SK-N-SH treated with all-trans-retinoic acid at 6 μM for 48 hours (cell line): ENCODE measurements around the gene NAA60.

Experiments
- BACH2 ChIP-seq: fragments of 250-450 bp; sonication (Bioruptor Pico); IDR thresholded peaks from 2 replicates; pipeline ENCODE4 v1.9.0; 2021; ENCODE audit warnings: mild to moderate bottlenecking, borderline replicate concordance
- GLIS3 ChIP-seq: fragments of 250-450 bp; sonication (Bioruptor Pico); IDR thresholded peaks from 2 replicates; pipeline ENCODE4 v1.5.0; 2020; ENCODE audit warnings: mild to moderate bottlenecking, moderate library complexity
- ISL1 ChIP-seq: fragments of 250-450 bp; sonication (Bioruptor Pico); IDR thresholded peaks from 2 replicates; pipeline ENCODE4 v2.1.2; 2022; ENCODE audit warnings: mild to moderate bottlenecking, moderate library complexity
- SNAI2 ChIP-seq: fragments of 250-450 bp; sonication (Bioruptor Pico); IDR thresholded peaks from 2 replicates; pipeline ENCODE4 v1.5.0; 2020; ENCODE audit warnings: mild to moderate bottlenecking, moderate library complexity
- TOX ChIP-seq: fragments of 250-450 bp; sonication (Bioruptor Pico); IDR thresholded peaks from 2 replicates; pipeline ENCODE4 v1.8.0; 2021; ENCODE audit warnings: mild to moderate bottlenecking, moderate library complexity, borderline replicate concordance
- ZFP3 ChIP-seq: fragments of 250-450 bp; sonication (Bioruptor Pico); IDR thresholded peaks from 2 replicates; pipeline ENCODE4 v1.5.0; 2020; ENCODE audit warnings: mild to moderate bottlenecking, moderate library complexity
- ZFP30 ChIP-seq: fragments of 450-650 bp; formaldehyde crosslinking; IDR thresholded peaks from 2 replicates; pipeline ENCODE4 v1.5.0; 2022; ENCODE audit warnings: mild to moderate bottlenecking, moderate library complexity
- TF ChIP-seq, protein P1 (sequence below): fragments of 250-450 bp; sonication (Bioruptor Pico); IDR thresholded peaks from 2 replicates; pipeline ENCODE4 v1.8.0; 2020; ENCODE audit warnings: mild to moderate bottlenecking, moderate library complexity, borderline replicate concordance

DNA sequence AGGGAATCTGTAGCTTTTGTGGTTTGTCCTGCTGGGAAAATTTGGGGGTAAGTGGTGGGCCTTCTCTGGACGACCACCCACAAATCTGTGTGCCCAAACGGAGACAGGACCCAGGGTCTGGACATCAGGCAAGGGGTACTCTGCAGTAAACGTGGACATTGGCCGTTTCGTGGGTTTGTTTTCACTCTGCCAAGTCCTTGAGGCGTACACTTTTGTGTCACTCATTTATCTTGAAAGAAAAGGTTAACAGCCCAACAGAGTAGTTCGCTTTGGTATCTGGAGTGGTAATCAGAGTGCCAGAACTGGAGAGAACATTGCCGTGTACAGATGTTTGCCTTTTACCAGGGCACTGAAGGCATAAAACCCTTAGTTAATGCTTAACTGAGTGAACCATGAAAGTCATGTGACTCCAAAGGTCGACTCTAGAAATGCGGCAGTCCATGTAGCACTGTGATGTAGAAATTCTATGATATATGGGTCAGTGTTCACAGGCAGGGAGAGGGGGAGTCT is 15.4 kb downstream of the NAA60 start:
- TF ChIP-seq ISL1 (CRISPR knock-in tag) (no peak), SNAI2 (CRISPR knock-in tag) (no peak), BACH2 (CRISPR knock-in tag) (no peak), GLIS3 (CRISPR knock-in tag) (no peak), ZFP3 (CRISPR knock-in tag) (no peak), TOX (CRISPR knock-in tag) (no peak), ZFP30 (no peak)
- TF ChIP-seq, protein P1, sequence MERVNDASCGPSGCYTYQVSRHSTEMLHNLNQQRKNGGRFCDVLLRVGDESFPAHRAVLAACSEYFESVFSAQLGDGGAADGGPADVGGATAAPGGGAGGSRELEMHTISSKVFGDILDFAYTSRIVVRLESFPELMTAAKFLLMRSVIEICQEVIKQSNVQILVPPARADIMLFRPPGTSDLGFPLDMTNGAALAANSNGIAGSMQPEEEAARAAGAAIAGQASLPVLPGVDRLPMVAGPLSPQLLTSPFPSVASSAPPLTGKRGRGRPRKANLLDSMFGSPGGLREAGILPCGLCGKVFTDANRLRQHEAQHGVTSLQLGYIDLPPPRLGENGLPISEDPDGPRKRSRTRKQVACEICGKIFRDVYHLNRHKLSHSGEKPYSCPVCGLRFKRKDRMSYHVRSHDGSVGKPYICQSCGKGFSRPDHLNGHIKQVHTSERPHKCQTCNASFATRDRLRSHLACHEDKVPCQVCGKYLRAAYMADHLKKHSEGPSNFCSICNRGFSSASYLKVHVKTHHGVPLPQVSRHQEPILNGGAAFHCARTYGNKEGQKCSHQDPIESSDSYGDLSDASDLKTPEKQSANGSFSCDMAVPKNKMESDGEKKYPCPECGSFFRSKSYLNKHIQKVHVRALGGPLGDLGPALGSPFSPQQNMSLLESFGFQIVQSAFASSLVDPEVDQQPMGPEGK (CRISPR knock-in tag): no peak
